OCI-LY7 (cell line): Measurements from ENCODE around the gene H1-8. TPM values are rescaled to one million over a fixed set of nuclear protein-coding genes. Genes with fewer than 3 reads are reported as not detected.

Experiments used
- BruUV-seq: library from RNA; stranded (reverse); fragments of 400-500 nt; replicated peaks from 2 replicates; lab custom pipeline; 2021; lab: Mats Ljungman, UMichigan
- CTCF ChIA-PET: fragments of 300-600 bp; sonication (Branson Sonifier 250); formaldehyde crosslinking; loops from one replicate; lab custom pipeline; 2022; ENCODE audit warnings: antibody characterized with exemption; ENCODE audit not compliant: unreplicated experiment; lab: Charles Lee
- POLR2A ChIA-PET: fragments of 300-600 bp; sonication (Branson Sonifier 250); formaldehyde crosslinking; loops from one replicate; lab custom pipeline; 2022; ENCODE audit warnings: antibody characterized with exemption; lab: Charles Lee
- DNase-seq: peaks from one replicate; pipeline ENCODE4 v3.0.0-alpha.2; 2015; ENCODE audit warnings: low spot score
- H2AFZ ChIP-seq: fragments of 200-600 bp; sonication (generic), shearing (Covaris generic); 2 replicates; pipeline ENCODE4 v1.6.1; 2014; ENCODE audit warnings: mild to moderate bottlenecking, antibody characterized with exemption, low read length, moderate library complexity
- H3K27ac ChIP-seq: fragments of 200-600 bp; sonication (generic); 2 replicates; pipeline ENCODE4 v1.5.1; 2014; ENCODE audit warnings: mixed run types, low read depth, mild to moderate bottlenecking, moderate library complexity, low read length, inconsistent platforms; ENCODE audit not compliant: poor library complexity, severe bottlenecking
- H3K36me3 ChIP-seq: fragments of 200-600 bp; sonication (generic); 2 replicates; pipeline ENCODE4 v1.6.1; 2014; ENCODE audit warnings: mild to moderate bottlenecking, antibody characterized with exemption, low read length, moderate library complexity, mixed read lengths; ENCODE audit not compliant: insufficient read depth
- H3K4me1 ChIP-seq: fragments of 200-600 bp; sonication (generic); 2 replicates; pipeline ENCODE4 v1.5.1; 2014; ENCODE audit warnings: mild to moderate bottlenecking, low read length; ENCODE audit not compliant: insufficient read depth, poor library complexity, severe bottlenecking
- H3K4me2 ChIP-seq: fragments of 200-600 bp; sonication (generic); 2 replicates; pipeline ENCODE4 v1.6.1; 2014; ENCODE audit warnings: mild to moderate bottlenecking, low read length
- H3K4me3 ChIP-seq: fragments of 200-600 bp; sonication (generic); 2 replicates; pipeline ENCODE4 v1.5.1; 2014; ENCODE audit warnings: mild to moderate bottlenecking, low read depth, low read length; ENCODE audit not compliant: poor library complexity, severe bottlenecking
- H3K79me2 ChIP-seq: fragments of 200-600 bp; sonication (generic); 2 replicates; pipeline ENCODE4 v1.6.1; 2016; ENCODE audit warnings: low read depth, mild to moderate bottlenecking, low read length, moderate library complexity, mixed read lengths; ENCODE audit not compliant: insufficient read depth
- H3K9me2 ChIP-seq: fragments of 200-600 bp; sonication (generic); 2 replicates; pipeline ENCODE4 v1.6.1; 2016; ENCODE audit warnings: mild to moderate bottlenecking, low read length, mixed read lengths; ENCODE audit not compliant: insufficient read depth
- H3K9me3 ChIP-seq: fragments of 200-600 bp; sonication (generic); 2 replicates; pipeline ENCODE4 v1.6.1; 2014; ENCODE audit warnings: mild to moderate bottlenecking, mixed run types, low read length, mixed read lengths
- H4K20me1 ChIP-seq: fragments of 200-600 bp; sonication (generic); 2 replicates; pipeline ENCODE4 v1.6.1; 2014; ENCODE audit warnings: mild to moderate bottlenecking, antibody characterized with exemption, low read length, moderate library complexity, mixed read lengths; ENCODE audit not compliant: insufficient read depth
- CTCF ChIP-seq: fragments of 200-600 bp; sonication (generic); conservative IDR thresholded peaks from 2 replicates; pipeline ENCODE4 v1.5.1; 2014; ENCODE audit warnings: mild to moderate bottlenecking, antibody characterized with exemption, low read length, moderate library complexity, mixed read lengths
- EZH2phosphoT487 ChIP-seq: fragments of 200-600 bp; sonication (generic); IDR thresholded peaks from 2 replicates; pipeline ENCODE4 v1.6.1; 2018; ENCODE audit warnings: low read depth, borderline replicate concordance, mild to moderate bottlenecking, mixed run types, antibody characterized with exemption, low read length, moderate library complexity, mixed read lengths
- intact Hi-C: fragments of 100-400 bp; cut with micrococcal nuclease; formaldehyde crosslinking; loops from one replicate; pipeline ENCODE4 v1.10.0; 2022; ENCODE audit not compliant: unreplicated experiment
- total RNA-seq, 2 experiments: library from RNA; depleted of rRNA in 1 of 2; stranded (reverse); fragments of >200 nt in 1 of 2; shearing (Covaris generic) in 1 of 2; gene quantifications; 2 replicates each; pipeline ENCODE4 v1.2.3, GENCODE V29; 2014 to 2022

Gene H1-8
- total RNA-seq, 2 experiments from 2014 or later: not detected

GRCh38 chr3:129577925-129578786 is 35.2 kb downstream of the H1-8 start:
- intact Hi-C loops: loop anchor here (2.0 kb wide), 2 partner anchors 137 to 313 kb away; partner anchors contain the start of gene IFT122
- peak; percentile 92 for DNase-seq
- no peaks in the 10 kb centered on the region for H4K20me1 ChIP-seq
- H3K27ac ChIP-seq: peak overlapping the region; percentile 92
- POLR2A ChIA-PET: interaction anchor here (0.6 to 2.6 kb wide), 7 partner anchors 11 to 312 kb away, joined by 3 to 8 read pairs (median 5); a partner anchor contains a TSS
- no peaks in the 10 kb centered on the region for H3K9me2 ChIP-seq
- CTCF ChIA-PET: interaction anchor here (1.0 kb wide), 1 partner anchor 9 kb away, joined by 18 read pairs; no protein-coding TSS in a partner anchor
- peak overlapping the region; percentile 60 for H3K4me2 ChIP-seq
- no TSS peak for BruUV-seq
- H2AFZ ChIP-seq: peak overlapping the region; percentile 32; the same call in 1 of the 2 replicates
- TF ChIP-seq CTCF (no peak), EZH2phosphoT487 (no peak)
- no peaks in the 10 kb centered on the region for H3K9me3 ChIP-seq
- H3K36me3 ChIP-seq: no peaks in the 10 kb centered on the region
- peak overlapping the region; percentile 23 for H3K4me3 ChIP-seq
- no peaks in the 10 kb centered on the region for H3K79me2 ChIP-seq
- peaks cover 63% of the 10 kb centered on the region for H3K4me1 ChIP-seq

GRCh38 chr3:129579991-129580390 is 37.0 kb downstream of the H1-8 start:
- no peaks in the 10 kb centered on the region for H3K9me3 ChIP-seq
- peaks cover 54% of the 10 kb centered on the region for H3K4me1 ChIP-seq
- no peak overlapping the region for H3K27ac ChIP-seq
- intact Hi-C loops: loop anchor here (2.0 kb wide), 1 partner anchor 139 kb away; the partner anchor contains the start of gene IFT122
- H3K9me2 ChIP-seq: no peaks in the 10 kb centered on the region
- TF ChIP-seq CTCF: no peak
- no peak for TF ChIP-seq EZH2phosphoT487
- no TSS peak for BruUV-seq
- no peak overlapping the region for H3K4me3 ChIP-seq
- no peak overlapping the region for H2AFZ ChIP-seq
- H3K4me2 ChIP-seq: no peak overlapping the region
- H3K79me2 ChIP-seq: no peaks in the 10 kb centered on the region
- ChIA-PET CTCF (no interaction called here), POLR2A (no interaction called here)
- H3K36me3 ChIP-seq: no peaks in the 10 kb centered on the region
- H4K20me1 ChIP-seq: no peaks in the 10 kb centered on the region
- DNase-seq: no peak

- no peak for DNase-seq
- no peaks in the 10 kb centered on the region for H4K20me1 ChIP-seq
- H3K27ac ChIP-seq: no peak overlapping the region
- H3K4me3 ChIP-seq: no peak overlapping the region
- TF ChIP-seq CTCF (no peak), EZH2phosphoT487 (no peak)
- no TSS peak for BruUV-seq
- H3K4me1 ChIP-seq: peaks cover 38% of the 10 kb centered on the region
- no peak overlapping the region for H3K4me2 ChIP-seq
- H3K36me3 ChIP-seq: no peaks in the 10 kb centered on the region
- no peaks in the 10 kb centered on the region for H3K9me3 ChIP-seq
- H3K9me2 ChIP-seq: no peaks in the 10 kb centered on the region
- CTCF ChIA-PET: no interaction called here
- no peak overlapping the region for H2AFZ ChIP-seq
- H3K79me2 ChIP-seq: no peaks in the 10 kb centered on the region
- POLR2A ChIA-PET: no interaction called here
- intact Hi-C loops: no loop called here
These were observed 38.6 kb downstream of the H1-8 start for GRCh38 chr3:129581623-129582022.
